Measurements from ENCODE around the gene TNS1.

DNA sequence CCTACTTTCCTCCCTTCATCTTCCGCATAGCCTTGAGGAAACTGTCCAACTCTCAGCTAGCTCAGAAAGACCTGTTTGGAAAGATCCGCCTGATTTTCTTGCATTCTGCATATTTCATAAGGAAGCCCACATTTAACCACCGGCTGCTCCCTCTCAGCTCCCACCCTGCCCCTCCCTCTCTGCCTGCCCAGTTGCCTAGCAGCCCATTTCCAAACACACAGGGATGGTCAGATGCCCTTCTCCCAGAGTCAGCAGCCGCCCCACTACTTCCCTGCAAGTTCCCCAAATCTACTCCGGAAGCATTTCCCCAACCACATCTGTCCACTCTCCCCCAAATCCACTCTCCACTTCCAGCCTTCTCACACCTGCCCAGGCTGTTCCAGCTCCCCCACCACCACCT, 96.0 kb downstream of the TNS1 start:
- TF ChIP-seq EZH2 (IDR thresholded peaks at IDR 0.05; ENCODE audit: low read length, unreplicated experiment) = no peak
- TF ChIP-seq, protein P1, sequence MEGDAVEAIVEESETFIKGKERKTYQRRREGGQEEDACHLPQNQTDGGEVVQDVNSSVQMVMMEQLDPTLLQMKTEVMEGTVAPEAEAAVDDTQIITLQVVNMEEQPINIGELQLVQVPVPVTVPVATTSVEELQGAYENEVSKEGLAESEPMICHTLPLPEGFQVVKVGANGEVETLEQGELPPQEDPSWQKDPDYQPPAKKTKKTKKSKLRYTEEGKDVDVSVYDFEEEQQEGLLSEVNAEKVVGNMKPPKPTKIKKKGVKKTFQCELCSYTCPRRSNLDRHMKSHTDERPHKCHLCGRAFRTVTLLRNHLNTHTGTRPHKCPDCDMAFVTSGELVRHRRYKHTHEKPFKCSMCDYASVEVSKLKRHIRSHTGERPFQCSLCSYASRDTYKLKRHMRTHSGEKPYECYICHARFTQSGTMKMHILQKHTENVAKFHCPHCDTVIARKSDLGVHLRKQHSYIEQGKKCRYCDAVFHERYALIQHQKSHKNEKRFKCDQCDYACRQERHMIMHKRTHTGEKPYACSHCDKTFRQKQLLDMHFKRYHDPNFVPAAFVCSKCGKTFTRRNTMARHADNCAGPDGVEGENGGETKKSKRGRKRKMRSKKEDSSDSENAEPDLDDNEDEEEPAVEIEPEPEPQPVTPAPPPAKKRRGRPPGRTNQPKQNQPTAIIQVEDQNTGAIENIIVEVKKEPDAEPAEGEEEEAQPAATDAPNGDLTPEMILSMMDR (conservative IDR thresholded peaks at IDR 0.05; ENCODE audit: low read depth, low read length) = no peak
- no peak for TF ChIP-seq EZH2phosphoT487 (IDR thresholded peaks at IDR 0.05; ENCODE audit: borderline replicate concordance, low read length)
